Activated CD4-positive, alpha-beta T cell treated with anti-CD3 and anti-CD28 coated beads, Interleukin-2, amount 50 U/mL, for 24 hours (primary cell): ENCODE results near the gene METTL26.
"Not testable (repeated sequence)": the region's sequence is repeated elsewhere in the genome, so short reads cannot be mapped to it uniquely, and the experiment has no call there.

Source experiments
- DNase-seq, 2 donors: peaks; one replicate each; pipeline ENCODE4 v3.0.0-alpha.2; 2020; ENCODE audit warnings: low read depth in 1 of 2, low spot score in 1 of 2

The METTL26 gene

DNA sequence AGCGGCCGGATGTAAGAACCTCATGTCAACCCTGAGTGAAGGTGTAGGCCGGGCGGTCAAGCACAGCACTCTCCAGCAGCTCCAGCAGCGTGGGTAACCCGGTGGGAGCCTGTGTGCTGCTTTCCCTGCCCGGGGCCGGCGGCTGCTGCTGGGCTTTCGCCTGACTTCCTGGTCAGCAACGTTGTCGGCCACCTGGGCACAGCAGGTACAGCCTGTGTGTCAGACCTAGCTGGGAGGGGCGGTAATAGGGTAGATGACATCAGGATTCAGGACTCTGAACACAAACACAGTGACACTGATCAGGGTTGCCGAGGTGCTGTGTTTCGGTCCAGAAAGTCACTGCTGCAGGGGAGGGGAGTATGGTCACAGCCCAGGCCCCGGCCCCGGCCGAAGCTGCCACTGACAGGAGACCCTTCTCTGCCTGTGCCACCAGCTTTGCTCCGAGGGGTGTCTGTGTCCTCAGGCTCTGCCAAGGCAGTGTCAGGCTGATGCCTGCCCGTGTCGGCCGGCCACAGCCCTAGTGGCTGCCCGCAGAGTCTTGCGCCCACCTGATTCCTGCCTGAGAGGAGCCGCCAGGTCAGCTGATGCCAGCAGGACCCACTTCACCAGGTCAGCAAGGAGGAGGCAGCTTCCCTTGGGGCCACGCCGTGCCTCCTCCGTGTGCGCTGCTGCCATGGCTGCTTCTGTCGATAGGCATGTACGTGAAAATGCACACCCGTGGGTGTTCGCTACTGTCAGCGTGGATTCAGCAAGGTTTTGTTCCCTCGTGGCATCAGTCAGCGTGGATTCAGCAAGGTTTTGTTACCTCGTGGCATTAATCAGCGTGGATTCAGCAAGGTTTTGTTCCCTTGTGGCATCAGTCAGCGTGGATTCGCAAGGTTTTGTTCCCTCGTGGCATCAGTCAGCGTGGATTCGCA, 37.0 kb downstream of the METTL26 start:
- DNase-seq: no peak

DNA sequence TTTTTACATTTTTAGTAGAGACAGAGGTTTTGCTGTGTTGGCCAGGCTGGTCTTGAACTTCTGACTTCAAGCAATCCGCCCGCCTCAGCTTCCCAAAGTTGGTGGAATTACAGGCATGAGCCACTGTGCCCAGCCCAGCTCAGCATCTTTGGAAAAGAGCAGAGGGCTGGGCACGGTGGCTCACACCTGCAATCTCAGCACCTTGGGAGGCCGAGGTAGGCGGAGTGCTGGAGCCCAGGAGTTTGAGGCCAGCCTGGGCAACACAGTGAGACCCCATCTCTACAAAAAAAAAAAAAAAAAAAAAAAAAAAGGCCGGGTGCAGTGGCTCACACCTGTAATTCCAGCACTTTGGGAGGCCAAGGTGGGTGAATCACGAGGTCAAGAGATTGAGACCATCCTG, 38.5 kb downstream of the METTL26 start:
- DNase-seq: not testable (repeated sequence)

DNA sequence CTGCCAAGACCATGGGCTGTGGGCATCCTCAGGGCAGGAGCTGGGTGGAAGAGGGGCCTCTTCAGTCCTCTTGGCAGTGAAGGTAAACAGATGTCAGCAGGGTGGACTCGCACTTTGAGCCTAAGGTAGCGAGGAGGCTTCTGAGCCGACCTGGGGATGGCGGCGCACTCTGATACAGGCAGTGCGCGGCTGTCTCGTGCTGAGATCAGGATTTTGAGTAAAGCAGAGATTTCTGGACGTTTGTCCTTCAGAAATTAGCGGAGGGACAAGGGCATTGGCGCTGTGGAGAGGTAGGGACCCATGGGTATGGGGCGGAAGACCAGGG, 39.4 kb downstream of the METTL26 start:
- no peak for DNase-seq

DNA sequence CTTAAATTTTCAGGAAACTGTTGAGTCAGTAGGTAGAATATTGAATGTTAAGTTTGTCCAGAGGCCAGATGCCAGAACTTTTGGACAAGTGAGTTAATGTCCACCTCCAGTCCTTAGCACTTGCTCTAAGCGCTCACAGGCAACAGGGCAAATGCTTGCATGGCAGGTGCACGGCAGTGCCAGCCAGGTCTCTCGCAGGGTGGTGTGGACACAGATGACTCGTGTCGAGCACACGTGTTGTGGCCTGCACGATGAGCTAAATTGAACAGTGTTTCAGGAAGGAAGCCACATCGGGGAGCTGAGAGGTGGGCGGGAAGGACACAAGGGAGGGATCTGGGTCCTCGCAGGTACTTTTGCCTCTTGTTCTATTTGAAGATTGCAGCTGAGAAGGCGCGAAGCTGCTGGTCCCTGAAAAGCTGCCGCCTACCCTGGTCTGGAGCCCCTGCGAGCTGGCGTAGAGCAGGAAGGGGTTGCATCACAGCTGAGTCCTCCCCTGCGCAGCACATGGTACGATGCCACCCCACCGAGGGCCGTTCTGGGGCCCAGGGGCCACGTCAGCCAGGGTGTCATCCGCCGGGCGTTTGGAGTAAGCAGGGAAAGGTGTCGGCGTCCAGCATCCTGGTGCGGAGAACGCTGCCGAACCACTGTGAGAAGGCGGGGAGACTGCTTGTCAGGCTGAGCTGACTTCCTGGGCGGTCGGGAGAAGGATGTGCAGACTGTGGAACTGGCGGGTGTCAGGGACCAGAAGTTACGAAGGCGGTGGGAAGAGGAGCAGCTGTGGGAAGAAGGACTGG, 40.0 kb downstream of the METTL26 start:
- DNase-seq: no peak

DNA sequence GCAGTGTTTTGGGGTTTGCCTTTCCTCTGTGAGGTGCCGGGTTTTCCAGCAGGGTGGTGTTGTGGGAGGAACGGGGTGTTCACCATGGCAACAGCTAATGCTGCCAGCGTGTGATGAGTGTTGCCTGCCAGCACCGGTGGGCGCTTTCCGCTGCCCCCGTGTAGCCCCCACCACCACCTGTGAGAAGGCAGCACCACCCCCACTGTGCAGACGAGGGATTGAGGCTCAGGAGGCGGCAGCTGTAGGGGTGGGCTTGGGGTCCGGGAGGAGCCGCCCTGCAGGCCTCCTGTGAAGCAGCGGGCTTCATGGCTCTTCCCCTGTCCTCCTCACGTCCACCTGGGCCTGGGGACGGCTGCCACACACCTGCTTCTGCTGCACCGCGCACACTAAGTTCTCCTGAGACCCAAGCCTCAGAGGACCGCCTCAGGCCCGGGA, 41.0 kb downstream of the METTL26 start:
- DNase-seq: no peak

DNA sequence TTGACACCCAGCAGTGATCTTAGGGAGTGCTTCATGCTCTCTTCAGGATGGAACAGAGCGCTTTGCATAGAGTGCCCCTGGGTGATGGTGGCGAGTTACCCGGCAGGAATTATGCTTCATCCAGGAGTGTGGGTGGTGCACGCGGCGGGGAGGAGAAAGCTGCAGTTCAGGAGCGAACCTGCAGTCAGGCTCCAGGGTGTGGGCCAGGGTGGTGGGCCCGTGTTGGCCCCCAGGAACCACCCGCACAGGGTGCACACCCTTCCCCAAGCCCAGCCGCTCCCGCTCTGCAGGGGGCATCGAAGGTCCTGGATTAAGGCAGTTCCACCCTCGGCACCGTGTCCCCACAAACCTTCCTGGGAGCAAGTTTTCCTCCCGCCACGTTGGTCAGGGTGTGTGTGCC, 42.3 kb downstream of the METTL26 start:
- DNase-seq: no peak

DNA sequence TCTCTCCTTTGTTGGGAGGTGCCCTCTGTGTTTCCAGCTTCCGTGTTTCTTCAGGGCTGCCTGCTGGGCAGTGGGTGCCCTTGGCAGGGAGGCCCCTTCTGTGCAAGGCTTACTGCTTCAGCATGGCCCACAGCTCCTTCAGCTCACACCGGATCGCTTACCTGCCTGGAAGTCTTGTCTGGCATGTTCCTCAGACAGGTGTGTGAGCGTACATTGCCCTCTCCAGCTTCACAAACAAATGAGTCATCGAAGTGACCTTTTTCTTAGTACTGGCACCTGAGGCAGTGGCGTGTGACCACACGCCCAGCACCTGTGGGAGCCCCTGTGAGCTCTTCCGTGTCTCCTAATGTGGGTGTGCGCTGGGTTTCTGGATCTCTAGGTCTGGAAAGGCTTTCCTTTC, 42.7 kb downstream of the METTL26 start:
- no peak for DNase-seq

DNA sequence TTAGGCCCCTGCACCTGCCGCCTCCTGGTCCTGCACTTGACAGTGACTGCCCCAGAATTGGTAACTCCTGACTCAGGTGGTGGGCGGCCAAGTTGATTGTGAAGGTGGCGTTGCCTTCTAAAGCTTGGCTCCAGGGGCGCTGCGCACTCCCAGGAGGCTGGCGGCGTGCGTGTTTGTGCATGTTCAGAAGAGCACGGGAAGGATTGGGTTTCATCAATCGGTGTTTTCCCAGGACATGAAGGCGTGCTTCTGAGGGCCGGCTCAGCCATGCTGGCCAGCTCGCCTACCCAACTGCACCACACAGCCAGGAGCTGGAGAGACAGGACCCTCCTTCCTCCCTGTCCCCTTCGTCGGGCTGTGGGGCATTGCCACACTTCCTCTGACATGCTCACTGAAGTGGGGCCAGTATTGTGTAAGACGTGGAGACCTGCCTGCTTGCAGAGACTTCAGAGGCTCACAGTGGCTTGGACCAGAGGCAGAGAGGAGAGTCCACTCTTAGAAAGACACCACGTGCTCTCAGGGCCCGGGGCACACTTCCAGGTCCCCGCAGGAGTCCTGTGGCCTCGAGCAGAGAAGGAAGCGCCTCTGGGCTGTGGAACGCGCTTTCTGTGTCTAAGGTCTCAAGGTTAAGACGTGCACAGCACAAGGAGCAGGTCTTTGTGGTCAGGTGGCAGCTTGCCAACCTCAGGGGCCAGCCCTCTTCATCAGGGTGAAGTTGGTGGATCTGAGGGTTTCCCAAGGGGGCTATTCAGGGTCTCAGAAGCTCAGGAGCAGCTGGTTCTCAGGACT, 43.4 kb downstream of the METTL26 start:
- DNase-seq: no peak

DNA sequence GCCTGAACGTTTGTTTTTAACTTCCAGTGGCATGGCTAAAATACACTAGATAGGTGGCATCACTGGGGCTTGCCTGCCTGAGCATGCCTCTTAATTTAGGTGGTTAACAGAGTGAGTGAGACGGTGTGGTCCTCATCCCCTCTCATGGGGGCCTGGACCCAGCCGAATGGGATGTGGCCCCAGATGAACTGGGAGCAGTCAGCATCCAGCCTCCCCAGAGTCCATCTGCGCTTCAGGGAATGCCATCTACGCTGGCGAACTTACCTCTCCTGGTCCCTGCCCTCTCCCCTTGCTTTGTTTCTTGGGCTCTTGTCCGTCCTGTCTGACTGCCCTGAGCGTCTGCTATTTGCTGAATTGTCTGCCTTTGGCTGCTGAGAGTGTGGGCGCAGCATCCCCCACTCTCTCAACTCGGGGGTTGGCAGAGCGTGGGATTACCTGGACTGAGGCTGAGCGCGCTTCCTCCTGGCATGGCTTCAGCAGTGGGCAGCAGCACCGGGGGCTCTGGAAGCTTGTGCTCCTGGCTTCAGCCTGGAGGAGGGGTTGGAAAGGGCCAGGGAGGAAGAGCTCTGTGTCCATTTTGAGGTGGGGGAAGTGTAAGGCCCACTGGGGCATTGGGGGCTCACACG, 44.1 kb downstream of the METTL26 start:
- no peak for DNase-seq

DNA sequence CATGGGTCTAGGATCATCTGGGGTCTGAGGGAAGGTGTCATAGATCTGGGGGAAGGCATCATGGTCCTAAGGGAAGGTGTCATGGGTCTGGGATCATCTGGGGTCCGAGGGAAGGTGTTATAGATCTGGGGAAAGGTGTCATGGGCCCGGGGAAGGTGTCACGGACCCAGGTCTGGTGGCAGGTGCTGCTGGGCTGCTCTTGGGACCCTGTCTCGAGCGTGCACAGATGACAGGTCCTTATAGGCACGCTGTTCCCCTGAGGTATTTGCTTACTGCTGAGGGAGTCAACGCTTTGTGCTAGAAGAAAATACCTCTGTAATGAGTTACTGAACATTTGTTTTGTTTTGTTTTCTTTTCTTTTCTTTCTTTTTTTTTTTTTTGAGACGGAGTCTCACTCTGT, 44.9 kb downstream of the METTL26 start:
- DNase-seq: no peak

DNA sequence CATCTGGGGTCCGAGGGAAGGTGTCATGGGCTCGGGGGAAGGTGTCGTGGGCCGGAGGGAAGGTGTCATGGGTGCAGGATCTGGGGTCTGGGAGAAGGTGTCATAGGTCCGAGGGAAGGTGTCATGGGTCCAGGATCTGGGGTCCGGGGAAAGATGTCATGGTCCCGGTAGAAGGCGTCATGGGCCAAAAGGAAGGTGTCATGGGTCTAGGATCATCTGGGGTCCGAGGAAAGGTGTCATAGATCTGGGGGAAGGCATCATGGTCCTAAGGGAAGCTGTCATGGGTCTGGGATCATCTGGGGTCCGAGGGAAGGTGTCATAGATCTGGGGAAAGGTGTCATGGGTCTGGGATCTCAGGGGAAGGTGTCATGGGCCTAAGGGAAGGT, 45.3 kb downstream of the METTL26 start:
- DNase-seq: no peak

DNA sequence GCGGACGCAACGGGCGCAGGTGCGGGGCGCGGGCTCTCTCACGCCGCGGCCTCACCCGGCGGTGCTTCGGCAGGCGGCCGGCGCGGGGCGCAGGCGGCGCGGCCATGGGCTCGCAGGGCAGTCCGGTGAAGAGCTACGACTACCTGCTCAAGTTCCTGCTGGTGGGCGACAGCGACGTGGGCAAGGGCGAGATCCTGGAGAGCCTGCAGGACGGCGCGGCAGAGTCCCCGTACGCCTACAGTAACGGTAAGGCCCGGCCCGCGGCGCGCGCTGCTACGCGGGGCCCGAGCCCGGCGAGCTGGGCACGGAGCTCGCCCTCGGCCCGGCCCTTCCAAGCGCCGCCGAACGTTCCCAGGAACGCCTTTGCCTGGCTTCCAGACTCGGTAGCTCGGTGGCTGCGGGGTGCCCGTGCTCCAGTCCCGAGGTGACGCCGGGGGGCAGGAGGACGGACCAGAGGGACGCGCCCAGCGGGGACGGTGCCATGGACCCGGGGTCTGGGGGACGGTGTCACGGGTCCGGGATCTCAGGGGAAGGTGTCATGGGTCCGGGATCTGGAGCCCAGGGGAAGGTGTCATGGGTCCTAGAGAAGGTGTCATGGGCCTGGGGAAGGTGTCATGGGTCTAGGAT, 45.8 kb downstream of the METTL26 start:
- no peak for DNase-seq

DNA sequence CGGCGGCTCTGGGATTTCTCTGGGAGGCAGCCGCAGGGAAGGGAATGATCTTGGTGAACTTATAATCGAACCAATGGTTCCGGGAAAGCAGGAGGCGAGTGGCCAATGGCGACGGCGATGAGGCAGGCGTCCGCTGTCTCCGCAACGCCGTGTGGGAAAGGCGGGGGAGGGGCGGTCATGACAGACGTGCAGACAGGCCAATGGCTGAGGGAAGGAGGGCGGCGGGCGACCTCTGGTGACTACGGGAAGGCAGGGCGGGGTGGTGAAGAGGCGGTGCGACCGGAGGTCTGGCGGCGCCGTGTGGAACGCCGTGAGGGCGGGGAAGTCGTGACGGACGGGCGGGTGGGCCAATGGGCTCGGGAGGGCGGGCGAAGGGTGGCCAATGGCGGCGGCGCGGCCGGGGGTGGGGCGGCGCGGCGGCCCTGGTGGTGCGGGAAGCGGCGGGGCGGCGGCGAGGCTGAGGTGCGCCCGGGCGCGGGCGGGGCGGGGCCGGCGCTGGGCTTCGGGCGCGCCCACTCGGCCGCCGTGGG, 46.4 kb downstream of the METTL26 start, which contains the start of gene RAB40C:
TSS of gene RAB40C (plus strand) at position 409 of the 530 bp plus-strand sequence. CDS start 226 bp downstream, outside the sequence.
- peak; percentile 99 for DNase-seq

DNA sequence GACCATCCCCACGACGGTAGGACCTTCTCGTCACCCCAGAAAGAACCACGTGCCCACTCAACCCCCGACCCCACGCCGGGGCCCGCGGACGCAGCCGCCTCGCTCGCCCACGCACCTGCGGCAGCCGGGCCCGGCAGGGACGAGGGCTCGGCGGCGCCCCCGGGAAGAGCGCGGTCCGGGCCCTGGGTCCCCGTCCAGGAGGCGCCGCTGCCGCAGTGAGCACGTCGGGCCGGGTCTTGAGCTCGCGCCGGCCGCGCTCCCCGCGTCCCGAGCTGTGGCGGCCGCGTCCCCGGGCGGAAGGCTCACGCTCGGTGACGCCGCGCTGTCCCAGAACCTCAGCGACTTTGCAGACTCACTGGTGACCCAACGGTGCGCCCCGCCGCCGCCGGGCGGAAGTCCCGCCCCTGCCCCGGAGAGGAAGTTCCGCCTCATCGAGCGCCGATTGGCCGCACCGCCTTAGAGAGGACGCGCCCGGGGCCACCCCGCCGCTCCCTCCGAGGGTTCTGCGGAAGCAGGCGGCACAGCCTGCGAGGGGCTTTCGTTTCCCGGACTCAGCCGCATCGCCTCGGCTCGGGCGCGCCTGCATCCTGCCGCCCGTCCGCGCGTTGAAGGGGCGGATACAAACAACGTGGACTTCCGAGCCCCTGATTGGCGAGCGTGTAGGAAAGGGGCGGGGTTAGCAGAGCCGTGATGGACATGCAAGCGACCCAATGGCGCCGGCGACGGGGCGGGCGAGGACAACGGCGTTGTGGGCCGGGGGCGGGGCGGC, 47.0 kb downstream of the METTL26 start:
- peak; percentile 96 to 99 for DNase-seq

DNA sequence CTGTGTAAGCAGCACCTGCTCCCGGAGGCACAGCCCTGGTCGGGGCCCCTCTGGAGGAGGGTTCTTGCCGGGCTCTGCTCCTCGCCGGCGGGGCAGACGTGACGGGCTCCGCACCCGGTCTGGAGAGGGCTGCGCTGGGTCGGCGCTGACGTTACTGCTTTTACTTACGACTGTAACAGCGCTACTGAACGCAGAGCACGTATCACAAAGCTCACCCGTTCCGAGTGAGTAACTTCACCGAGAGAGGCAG, 47.5 kb downstream of the METTL26 start:
- peak; percentile 56 to 58 for DNase-seq

DNA sequence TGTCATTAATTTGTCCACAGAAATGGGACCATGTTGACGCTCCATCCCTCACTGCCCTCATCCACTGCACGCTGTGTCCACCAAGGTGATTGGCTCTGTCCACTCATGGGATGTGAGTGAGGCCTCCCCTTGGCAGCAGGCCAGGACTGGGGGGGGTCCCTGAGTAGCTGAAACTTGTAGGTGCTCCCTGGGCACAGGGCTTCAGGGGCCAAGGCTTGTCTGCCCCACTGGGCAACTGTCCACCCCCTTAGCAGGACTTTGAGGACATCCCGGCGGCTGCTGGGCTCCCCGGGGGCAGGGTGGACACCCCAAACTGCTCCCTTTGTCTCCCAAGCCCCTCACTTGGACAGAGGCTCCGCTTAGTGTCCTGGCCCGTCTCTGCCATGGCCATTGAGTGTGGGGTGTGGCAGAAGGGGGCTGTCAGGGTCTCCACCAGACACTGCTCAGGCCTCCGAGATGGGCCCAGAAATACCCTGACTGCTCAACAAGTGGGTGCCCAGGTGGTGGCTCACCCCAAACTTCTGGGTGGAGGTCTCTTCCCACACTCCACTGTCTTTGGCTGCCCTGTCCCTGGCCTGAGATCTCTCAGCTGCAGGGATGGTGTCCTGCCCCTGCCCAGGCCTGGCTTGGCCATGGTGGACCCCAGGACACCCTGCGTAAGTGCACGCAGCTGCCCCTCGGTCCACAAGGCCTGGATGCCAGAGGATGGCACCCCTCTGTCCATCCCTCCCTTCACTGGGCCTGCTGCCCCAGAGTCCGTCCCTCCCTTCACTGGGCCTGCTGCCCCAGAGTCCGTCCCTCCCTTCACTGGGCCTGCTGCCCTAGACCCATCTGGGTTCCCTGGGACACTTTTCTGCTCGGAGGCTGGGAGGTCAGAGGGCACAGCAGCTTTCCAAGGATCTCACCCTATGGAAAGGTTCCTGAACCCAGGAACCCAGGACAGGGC, 49.2 kb downstream of the METTL26 start:
- DNase-seq: no peak

DNA sequence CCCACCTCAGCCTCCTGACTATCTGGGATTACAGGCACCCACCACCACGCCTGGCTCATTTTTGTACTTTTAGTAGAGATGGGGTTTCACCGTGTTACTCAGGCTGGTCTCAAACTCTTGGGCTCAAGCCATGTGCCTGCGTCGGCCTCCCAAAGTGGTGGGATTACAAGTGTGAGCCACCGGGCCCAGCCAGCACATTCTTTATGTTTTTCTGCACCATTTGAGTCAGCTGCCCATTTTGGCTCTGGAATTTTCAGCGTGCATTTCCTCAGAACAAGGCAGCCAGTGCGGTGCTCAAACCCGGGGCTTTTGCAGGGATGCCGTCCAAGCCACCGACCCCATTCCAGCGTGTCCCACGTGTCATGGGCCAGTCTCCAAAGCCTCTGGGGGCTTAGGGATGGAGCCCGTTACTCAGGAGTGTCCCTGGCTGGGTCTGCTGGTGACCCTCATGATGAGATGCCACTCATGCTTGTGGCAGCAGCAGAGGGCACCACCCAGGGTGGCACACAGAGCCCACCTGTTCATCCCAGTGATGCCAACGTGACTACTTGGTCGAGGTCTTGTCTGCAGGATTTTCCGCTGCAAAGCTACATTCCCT, 50.0 kb downstream of the METTL26 start:
- no peak for DNase-seq

DNA sequence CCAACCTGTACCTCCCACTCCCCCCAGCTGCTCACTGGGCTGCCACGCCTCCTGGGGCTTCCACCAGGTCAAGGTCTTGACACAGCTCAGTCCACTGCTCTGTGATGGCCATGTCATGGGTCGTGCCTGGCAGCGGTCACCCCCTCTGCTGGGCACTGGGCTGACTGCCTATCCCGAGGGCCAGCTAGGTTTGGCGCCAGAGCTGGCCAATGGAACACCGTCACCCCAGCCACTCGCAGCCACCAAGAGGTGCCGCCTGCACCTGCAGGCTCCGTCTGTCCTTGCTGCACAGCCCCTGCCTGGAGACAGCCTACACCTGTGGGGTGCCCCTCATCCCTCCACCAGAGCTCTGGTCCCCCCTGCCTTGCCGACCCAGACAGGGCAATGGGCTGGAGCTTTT, 50.8 kb downstream of the METTL26 start:
- DNase-seq: no peak
